ENCODE results near the gene SRPK3.

Gene SRPK3

GRCh38 chrX:153769865-153770600 is 10.8 kb upstream of the SRPK3 start:
- no peak for DNase-seq (ENCODE audit: extremely low read depth in 1 of 2, low read depth in 1 of 2)

GRCh38 chrX:153770601-153771414 is 10.0 kb upstream of the SRPK3 start:
- no peak for DNase-seq (ENCODE audit: extremely low read depth in 1 of 2, low read depth in 1 of 2)

GRCh38 chrX:153771415-153772315 is 9.2 kb upstream of the SRPK3 start:
- no peak for DNase-seq (ENCODE audit: extremely low read depth in 1 of 2, low read depth in 1 of 2)

- no peak for DNase-seq (ENCODE audit: extremely low read depth in 1 of 2, low read depth in 1 of 2)
Observed at GRCh38 chrX:153772316-153773217, 8.3 kb upstream of the SRPK3 start.

GRCh38 chrX:153773218-153773611 is 7.6 kb upstream of the SRPK3 start:
- no peak for DNase-seq (ENCODE audit: extremely low read depth in 1 of 2, low read depth in 1 of 2)

GRCh38 chrX:153773741-153774575 is 6.9 kb upstream of the SRPK3 start:
- no peak for DNase-seq (ENCODE audit: extremely low read depth in 1 of 2, low read depth in 1 of 2)

GRCh38 chrX:153774576-153775292 is 6.1 kb upstream of the SRPK3 start:
- no peak for DNase-seq (ENCODE audit: extremely low read depth in 1 of 2, low read depth in 1 of 2)

- no peak for DNase-seq (ENCODE audit: extremely low read depth in 1 of 2, low read depth in 1 of 2)
Observed at GRCh38 chrX:153775293-153776119, 5.3 kb upstream of the SRPK3 start.

- no peak for DNase-seq (ENCODE audit: extremely low read depth in 1 of 2, low read depth in 1 of 2)
Observed at GRCh38 chrX:153776120-153776599, 4.7 kb upstream of the SRPK3 start.

- no peak for DNase-seq (ENCODE audit: extremely low read depth in 1 of 2, low read depth in 1 of 2)
Observed at GRCh38 chrX:153776611-153777045, 4.2 kb upstream of the SRPK3 start.

- no peak for DNase-seq (ENCODE audit: extremely low read depth in 1 of 2, low read depth in 1 of 2)
Observed at GRCh38 chrX:153777261-153778090, 3.4 kb upstream of the SRPK3 start.

- DNase-seq (ENCODE audit: extremely low read depth in 1 of 2, low read depth in 1 of 2): no peak
Observed at GRCh38 chrX:153778181-153778580, 2.7 kb upstream of the SRPK3 start.

- no peak for DNase-seq (ENCODE audit: extremely low read depth in 1 of 2, low read depth in 1 of 2)
Observed at GRCh38 chrX:153778684-153779101, 2.1 kb upstream of the SRPK3 start.

GRCh38 chrX:153779891-153780677 is 757 bp upstream of the SRPK3 start:
- no peak for DNase-seq (ENCODE audit: extremely low read depth in 1 of 2, low read depth in 1 of 2)

GRCh38 chrX:153781428-153782047 is 697 bp downstream of the SRPK3 start:
- DNase-seq (ENCODE audit: extremely low read depth in 1 of 2, low read depth in 1 of 2): no peak

Measured in stimulated activated CD8-positive, alpha-beta memory T cell treated with anti-CD3 and anti-CD28 coated beads, Interleukin-7, amount 100 ng/mL, for 48 hours (primary cell).